ENCODE results near the gene ACBD4.

GRCh38 chr17:45135192-45135977 lies at the start of gene ACBD4:
- no peak for TF ChIP-seq EP300 (IDR thresholded peaks at IDR 0.05; ENCODE audit: borderline replicate concordance)
- peak; percentile 51 for TF ChIP-seq MAX (IDR thresholded peaks at IDR 0.05)
- TF ChIP-seq, protein P1, sequence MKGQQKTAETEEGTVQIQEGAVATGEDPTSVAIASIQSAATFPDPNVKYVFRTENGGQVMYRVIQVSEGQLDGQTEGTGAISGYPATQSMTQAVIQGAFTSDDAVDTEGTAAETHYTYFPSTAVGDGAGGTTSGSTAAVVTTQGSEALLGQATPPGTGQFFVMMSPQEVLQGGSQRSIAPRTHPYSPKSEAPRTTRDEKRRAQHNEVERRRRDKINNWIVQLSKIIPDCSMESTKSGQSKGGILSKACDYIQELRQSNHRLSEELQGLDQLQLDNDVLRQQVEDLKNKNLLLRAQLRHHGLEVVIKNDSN (IDR thresholded peaks at IDR 0.05) = no peak
- TF ChIP-seq FOXM1 (IDR thresholded peaks at IDR 0.05; ENCODE audit: borderline replicate concordance, low read depth) = peak; percentile 14; the same call in 1 of the 2 replicates
- TF ChIP-seq YY1 (IDR thresholded peaks at IDR 0.05; ENCODE audit: low read depth) = peak; percentile 55; the same call in 1 of the 2 replicates
- TF ChIP-seq TCF12 (IDR thresholded peaks at IDR 0.05; ENCODE audit: low read depth) = peak; percentile 33; the same call in 1 of the 2 replicates
- no peak for TF ChIP-seq EGR1 (IDR thresholded peaks at IDR 0.05)
- TF ChIP-seq TAF1 (IDR thresholded peaks at IDR 0.05; ENCODE audit: low read depth) = peak; percentile 38; the same call in 1 of the 2 replicates
- TF ChIP-seq REST (IDR thresholded peaks at IDR 0.05; ENCODE audit: low read depth) = no peak
- TF ChIP-seq CEBPB (IDR thresholded peaks at IDR 0.05) = peak; percentile 75

All from Ishikawa (cell line).